ENCODE data around the gene MC2R.

GRCh38 chr18:13930964-13931363 lies 15.6 kb upstream of the MC2R start:
- TF ChIP-seq ZNF8 (CRISPR knock-in tag; IDR thresholded peaks at IDR 0.05) (no peak), ZFP3 (CRISPR knock-in tag; IDR thresholded peaks at IDR 0.05) (no peak), RARB (CRISPR knock-in tag; IDR thresholded peaks at IDR 0.05) (no peak), POU6F1 (CRISPR knock-in tag; IDR thresholded peaks at IDR 0.05; ENCODE audit: borderline replicate concordance, low read depth) (no peak), PATZ1 (CRISPR knock-in tag; IDR thresholded peaks at IDR 0.05; ENCODE audit: borderline replicate concordance) (no peak), ZC3H10 (CRISPR knock-in tag; IDR thresholded peaks at IDR 0.05) (no peak), TOX (CRISPR knock-in tag; IDR thresholded peaks at IDR 0.05; ENCODE audit: borderline replicate concordance) (no peak), BACH2 (CRISPR knock-in tag; IDR thresholded peaks at IDR 0.05; ENCODE audit: borderline replicate concordance) (no peak), ZFP30 (CRISPR knock-in tag; IDR thresholded peaks at IDR 0.05) (no peak), ZNF565 (CRISPR knock-in tag; conservative IDR thresholded peaks at IDR 0.05; ENCODE audit: low read depth) (no peak)
- TF ChIP-seq, protein P1, sequence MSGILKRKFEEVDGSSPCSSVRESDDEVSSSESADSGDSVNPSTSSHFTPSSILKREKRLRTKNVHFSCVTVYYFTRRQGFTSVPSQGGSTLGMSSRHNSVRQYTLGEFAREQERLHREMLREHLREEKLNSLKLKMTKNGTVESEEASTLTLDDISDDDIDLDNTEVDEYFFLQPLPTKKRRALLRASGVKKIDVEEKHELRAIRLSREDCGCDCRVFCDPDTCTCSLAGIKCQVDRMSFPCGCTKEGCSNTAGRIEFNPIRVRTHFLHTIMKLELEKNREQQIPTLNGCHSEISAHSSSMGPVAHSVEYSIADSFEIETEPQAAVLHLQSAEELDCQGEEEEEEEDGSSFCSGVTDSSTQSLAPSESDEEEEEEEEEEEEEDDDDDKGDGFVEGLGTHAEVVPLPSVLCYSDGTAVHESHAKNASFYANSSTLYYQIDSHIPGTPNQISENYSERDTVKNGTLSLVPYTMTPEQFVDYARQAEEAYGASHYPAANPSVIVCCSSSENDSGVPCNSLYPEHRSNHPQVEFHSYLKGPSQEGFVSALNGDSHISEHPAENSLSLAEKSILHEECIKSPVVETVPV (CRISPR knock-in tag; IDR thresholded peaks at IDR 0.05) = no peak
- TF ChIP-seq, protein P2, sequence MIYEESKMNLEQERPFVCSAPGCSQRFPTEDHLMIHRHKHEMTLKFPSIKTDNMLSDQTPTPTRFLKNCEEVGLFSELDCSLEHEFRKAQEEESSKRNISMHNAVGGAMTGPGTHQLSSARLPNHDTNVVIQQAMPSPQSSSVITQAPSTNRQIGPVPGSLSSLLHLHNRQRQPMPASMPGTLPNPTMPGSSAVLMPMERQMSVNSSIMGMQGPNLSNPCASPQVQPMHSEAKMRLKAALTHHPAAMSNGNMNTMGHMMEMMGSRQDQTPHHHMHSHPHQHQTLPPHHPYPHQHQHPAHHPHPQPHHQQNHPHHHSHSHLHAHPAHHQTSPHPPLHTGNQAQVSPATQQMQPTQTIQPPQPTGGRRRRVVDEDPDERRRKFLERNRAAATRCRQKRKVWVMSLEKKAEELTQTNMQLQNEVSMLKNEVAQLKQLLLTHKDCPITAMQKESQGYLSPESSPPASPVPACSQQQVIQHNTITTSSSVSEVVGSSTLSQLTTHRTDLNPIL (CRISPR knock-in tag; IDR thresholded peaks at IDR 0.05; ENCODE audit: low read depth) = no peak
- TF ChIP-seq, protein P3, sequence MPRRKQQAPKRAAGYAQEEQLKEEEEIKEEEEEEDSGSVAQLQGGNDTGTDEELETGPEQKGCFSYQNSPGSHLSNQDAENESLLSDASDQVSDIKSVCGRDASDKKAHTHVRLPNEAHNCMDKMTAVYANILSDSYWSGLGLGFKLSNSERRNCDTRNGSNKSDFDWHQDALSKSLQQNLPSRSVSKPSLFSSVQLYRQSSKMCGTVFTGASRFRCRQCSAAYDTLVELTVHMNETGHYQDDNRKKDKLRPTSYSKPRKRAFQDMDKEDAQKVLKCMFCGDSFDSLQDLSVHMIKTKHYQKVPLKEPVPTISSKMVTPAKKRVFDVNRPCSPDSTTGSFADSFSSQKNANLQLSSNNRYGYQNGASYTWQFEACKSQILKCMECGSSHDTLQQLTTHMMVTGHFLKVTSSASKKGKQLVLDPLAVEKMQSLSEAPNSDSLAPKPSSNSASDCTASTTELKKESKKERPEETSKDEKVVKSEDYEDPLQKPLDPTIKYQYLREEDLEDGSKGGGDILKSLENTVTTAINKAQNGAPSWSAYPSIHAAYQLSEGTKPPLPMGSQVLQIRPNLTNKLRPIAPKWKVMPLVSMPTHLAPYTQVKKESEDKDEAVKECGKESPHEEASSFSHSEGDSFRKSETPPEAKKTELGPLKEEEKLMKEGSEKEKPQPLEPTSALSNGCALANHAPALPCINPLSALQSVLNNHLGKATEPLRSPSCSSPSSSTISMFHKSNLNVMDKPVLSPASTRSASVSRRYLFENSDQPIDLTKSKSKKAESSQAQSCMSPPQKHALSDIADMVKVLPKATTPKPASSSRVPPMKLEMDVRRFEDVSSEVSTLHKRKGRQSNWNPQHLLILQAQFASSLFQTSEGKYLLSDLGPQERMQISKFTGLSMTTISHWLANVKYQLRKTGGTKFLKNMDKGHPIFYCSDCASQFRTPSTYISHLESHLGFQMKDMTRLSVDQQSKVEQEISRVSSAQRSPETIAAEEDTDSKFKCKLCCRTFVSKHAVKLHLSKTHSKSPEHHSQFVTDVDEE (CRISPR knock-in tag; IDR thresholded peaks at IDR 0.05) = no peak

All from SK-N-SH treated with all-trans-retinoic acid at 6 μM for 48 hours (cell line).